ENCODE data around the gene CYP4F8. TPM values are rescaled to one million over a fixed set of nuclear protein-coding genes. Genes with fewer than 3 reads are reported as not detected.

The CYP4F8 gene
- total RNA-seq, 1 experiment from 2014 or later: not detected

DNA sequence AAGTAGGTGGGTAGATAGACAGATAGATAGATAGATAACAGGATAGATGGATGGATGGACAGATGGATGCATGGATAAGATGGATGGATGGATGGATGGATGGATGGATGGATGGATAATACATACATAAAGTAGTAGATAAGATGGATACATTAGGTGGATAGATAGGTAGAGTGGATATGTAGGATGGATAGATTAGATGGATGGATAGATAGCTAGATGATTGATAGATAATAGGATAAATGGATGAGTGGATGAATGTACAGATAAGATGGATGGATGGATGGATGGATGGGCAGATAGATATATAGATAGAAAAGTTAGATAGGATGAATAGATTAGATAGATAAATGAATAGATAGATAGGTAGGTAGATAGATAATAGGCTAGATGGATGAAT lies 27.8 kb downstream of the CYP4F8 start:
- H3K4me1 ChIP-seq (ENCODE audit: insufficient read depth, low read length): no peaks in the 10 kb centered on the region
- no peak overlapping the region for H2BK20ac ChIP-seq (ENCODE audit: low read depth, low read length, poor library complexity, severe bottlenecking)
- H3K9me3 ChIP-seq (ENCODE audit: control insufficient read depth, low read depth, low read length): peaks cover 96% of the 10 kb centered on the region
- no peaks in the 10 kb centered on the region for H3K23me2 ChIP-seq (ENCODE audit: insufficient read length, low read depth, low read length, poor library complexity, severe bottlenecking)
- H2AFZ ChIP-seq (ENCODE audit: low read length): no peak overlapping the region
- H2BK5ac ChIP-seq (ENCODE audit: insufficient read length, low read length): no peak overlapping the region
- no peak overlapping the region for H3K56ac ChIP-seq (ENCODE audit: insufficient read length, low read depth, low read length)
- no peak overlapping the region for H3T11ph ChIP-seq (ENCODE audit: low read length)
- H3K79me2 ChIP-seq (ENCODE audit: insufficient read depth, low read length): no peaks in the 10 kb centered on the region
- no peak overlapping the region for H3K23ac ChIP-seq (ENCODE audit: insufficient read length, low read depth, low read length)
- 0 out of 5 replicates have a peak overlapping the region, but pooled peaks of 1 of the 2 experiments have one; percentile 8 for H3K4me3 Mint-ChIP-seq
- H4K20me1 ChIP-seq (ENCODE audit: control insufficient read depth, insufficient read depth, insufficient read length): no peaks in the 10 kb centered on the region
- H3K27me3 Mint-ChIP-seq (ENCODE audit: low read depth): peaks cover 6% of the 10 kb centered on the region
- no peaks in the 10 kb centered on the region for H3K4me1 Mint-ChIP-seq
- DNase-seq: no peak
- TF ChIP-seq, protein P1, sequence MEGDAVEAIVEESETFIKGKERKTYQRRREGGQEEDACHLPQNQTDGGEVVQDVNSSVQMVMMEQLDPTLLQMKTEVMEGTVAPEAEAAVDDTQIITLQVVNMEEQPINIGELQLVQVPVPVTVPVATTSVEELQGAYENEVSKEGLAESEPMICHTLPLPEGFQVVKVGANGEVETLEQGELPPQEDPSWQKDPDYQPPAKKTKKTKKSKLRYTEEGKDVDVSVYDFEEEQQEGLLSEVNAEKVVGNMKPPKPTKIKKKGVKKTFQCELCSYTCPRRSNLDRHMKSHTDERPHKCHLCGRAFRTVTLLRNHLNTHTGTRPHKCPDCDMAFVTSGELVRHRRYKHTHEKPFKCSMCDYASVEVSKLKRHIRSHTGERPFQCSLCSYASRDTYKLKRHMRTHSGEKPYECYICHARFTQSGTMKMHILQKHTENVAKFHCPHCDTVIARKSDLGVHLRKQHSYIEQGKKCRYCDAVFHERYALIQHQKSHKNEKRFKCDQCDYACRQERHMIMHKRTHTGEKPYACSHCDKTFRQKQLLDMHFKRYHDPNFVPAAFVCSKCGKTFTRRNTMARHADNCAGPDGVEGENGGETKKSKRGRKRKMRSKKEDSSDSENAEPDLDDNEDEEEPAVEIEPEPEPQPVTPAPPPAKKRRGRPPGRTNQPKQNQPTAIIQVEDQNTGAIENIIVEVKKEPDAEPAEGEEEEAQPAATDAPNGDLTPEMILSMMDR (conservative IDR thresholded peaks at IDR 0.05): no peak
- H3K9me3 Mint-ChIP-seq: peaks cover 91 to 98% of the 10 kb centered on the region in 2 experiments
- no peak overlapping the region for H3K14ac ChIP-seq (ENCODE audit: insufficient read depth, low read length)
- peaks cover 3 to 44% (median 6%) of the 10 kb centered on the region in 3 experiments; a peak in 5 of 7 replicates for H3K36me3 Mint-ChIP-seq (ENCODE audit: insufficient read depth in 1 of 3, low read depth in 3 of 3)
- no peak overlapping the region for H2AK5ac ChIP-seq (ENCODE audit: insufficient read length, low read length)
- no peak overlapping the region for H3K4ac ChIP-seq (ENCODE audit: low read depth, low read length)
- H2BK15ac ChIP-seq (ENCODE audit: low read depth, low read length): no peak overlapping the region
- H3K27ac ChIP-seq (ENCODE audit: insufficient read length, low read depth, low read length): no peak overlapping the region
- no peak overlapping the region for H3K9ac ChIP-seq (ENCODE audit: extremely low read depth, insufficient read length, low read length)
- no peak overlapping the region for H2BK120ac ChIP-seq (ENCODE audit: low read depth, low read length, poor library complexity, severe bottlenecking)
- no peaks in the 10 kb centered on the region for H3K79me1 ChIP-seq (ENCODE audit: insufficient read depth, low read depth, low read length, poor library complexity, severe bottlenecking)
- no peak overlapping the region for H4K91ac ChIP-seq (ENCODE audit: insufficient read length, low read depth, low read length)
- no peak overlapping the region for H2BK12ac ChIP-seq (ENCODE audit: insufficient read length, low read depth, low read length)
- no peak overlapping the region for H4K8ac ChIP-seq (replicated peaks; ENCODE audit: insufficient read length, low read depth, low read length)
- H3K27ac Mint-ChIP-seq: no peak overlapping the region
- H3K18ac ChIP-seq (ENCODE audit: insufficient read length, low read depth, low read length): no peak overlapping the region
- no peaks in the 10 kb centered on the region for H3K27me3 ChIP-seq (ENCODE audit: insufficient read depth, low read length)
- no peak overlapping the region for H3K4me2 ChIP-seq (ENCODE audit: insufficient read depth, insufficient read length, low read length)
- no peak overlapping the region for H4K5ac ChIP-seq (ENCODE audit: insufficient read length, low read depth, low read length)

All from H9 (cell line).